Panc1 (cell line): Measurements from ENCODE around the gene FRYL. TPM values are rescaled to one million over a fixed set of nuclear protein-coding genes. Genes with fewer than 3 reads are reported as not detected.

Experiments
- ATAC-seq: fragments of 200-7000 bp; cut with Tn5 transposase; 2 replicates; pipeline ENCODE4 v1.9.1; 2020; ENCODE audit warnings: mild to moderate bottlenecking, moderate library complexity
- BruUV-seq: library from RNA; stranded (reverse); fragments of 400-500 nt; replicated peaks from 2 replicates; lab custom pipeline; 2021; lab: Mats Ljungman, UMichigan
- CTCF ChIA-PET: fragments of 300-600 bp; sonication (Branson Sonifier 250); formaldehyde crosslinking; loops from one replicate; lab custom pipeline; 2022; ENCODE audit warnings: antibody characterized with exemption; lab: Charles Lee
- POLR2A ChIA-PET: fragments of 300-600 bp; sonication (Branson Sonifier 250); formaldehyde crosslinking; loops from one replicate; lab custom pipeline; 2022; ENCODE audit warnings: antibody characterized with exemption; lab: Charles Lee
- DNase-seq: peaks from one replicate; pipeline ENCODE4 v3.0.0-alpha.2; 2010; ENCODE audit warnings: low read depth, low spot score
- H3K27ac ChIP-seq: 2 replicates; pipeline ENCODE4 v1.5.1; 2011; ENCODE audit warnings: mild to moderate bottlenecking, low read length, inconsistent platforms
- H3K27me3 ChIP-seq: fragments of 200-500 bp; sonication (Bioruptor generic); 2 replicates; pipeline ENCODE4 v1.6.0; 2014; ENCODE audit warnings: low read length, inconsistent platforms; ENCODE audit not compliant: control insufficient read depth, insufficient read depth
- H3K36me3 ChIP-seq: fragments of 200-500 bp; sonication (Bioruptor generic); 2 replicates; pipeline ENCODE4 v1.5.1; 2014; ENCODE audit warnings: inconsistent platforms, mild to moderate bottlenecking, low read length, moderate library complexity; ENCODE audit not compliant: control insufficient read depth, insufficient read depth
- H3K4me1 ChIP-seq: 2 replicates; pipeline ENCODE4 v1.5.1; 2011; ENCODE audit warnings: inconsistent platforms, mild to moderate bottlenecking, low read length, moderate library complexity; ENCODE audit not compliant: control insufficient read depth, insufficient read depth
- H3K4me3 ChIP-seq, 2 experiments: 2 replicates each; pipeline ENCODE4 v1.5.1; 2011 to 2012; ENCODE audit warnings: low read depth in 2 of 2, low read length in 2 of 2, mild to moderate bottlenecking in 2 of 2, inconsistent platforms in 1 of 2, moderate library complexity in 1 of 2
- H3K9me3 ChIP-seq: fragments of 200-500 bp; sonication (Bioruptor generic); 2 replicates; pipeline ENCODE4 v1.5.1; 2014; ENCODE audit warnings: low read depth, mild to moderate bottlenecking, inconsistent platforms, low read length, moderate library complexity; ENCODE audit not compliant: control insufficient read depth, insufficient read depth
- CTCF ChIP-seq: fragments of 450-650 bp; IDR thresholded peaks from 2 replicates; pipeline ENCODE4 v1.5.1; 2017; ENCODE audit warnings: mild to moderate bottlenecking
- POLR2AphosphoS5 ChIP-seq: IDR thresholded peaks from 2 replicates; pipeline ENCODE4 v1.6.1; 2012; ENCODE audit warnings: mild to moderate bottlenecking, low read depth, low read length, moderate library complexity
- REST ChIP-seq, 2 experiments: IDR thresholded peaks; 2 replicates each; pipeline ENCODE4 v1.6.1; 2011 to 2012; ENCODE audit warnings: low read depth in 2 of 2, control low read depth in 1 of 2, low read length in 1 of 2, mild to moderate bottlenecking in 1 of 2, moderate library complexity in 1 of 2; ENCODE audit not compliant: insufficient read depth in 1 of 2
- SIN3A ChIP-seq: IDR thresholded peaks from 2 replicates; pipeline ENCODE4 v1.6.1; 2012; ENCODE audit warnings: low read depth, mild to moderate bottlenecking, low read length, moderate library complexity, borderline replicate concordance; ENCODE audit not compliant: insufficient read depth
- TCF7L2 ChIP-seq: IDR thresholded peaks from 2 replicates; pipeline ENCODE4 v1.6.1; 2011; ENCODE audit warnings: mild to moderate bottlenecking, low read depth, low read length, inconsistent platforms
- in situ Hi-C: cut with HindIII; loops from 2 replicates; pipeline ENCODE4 v1.10.0; 2016; ENCODE audit warnings: low sequenced_read_pairs, low pct_unique_long_range_greater_than_20kb
- intact Hi-C: fragments of 100-400 bp; cut with micrococcal nuclease; formaldehyde crosslinking; loops from one replicate; pipeline ENCODE4 v1.10.0; 2022; ENCODE audit not compliant: unreplicated experiment
- total RNA-seq: library from RNA; stranded (reverse); gene quantifications from one replicate; pipeline ENCODE4 v1.2.1, GENCODE V29; 2021; ENCODE audit not compliant: unreplicated experiment

Gene FRYL
- total RNA-seq, 1 experiment from 2014 or later, result 47.5 TPM

GRCh38 chr4:48553720-48554119 is 226.4 kb downstream of the FRYL start:
- CTCF ChIA-PET, result no interaction called here
- H3K27ac ChIP-seq, result no peak overlapping the region
- no peaks in the 10 kb centered on the region for H3K27me3 ChIP-seq
- TF ChIP-seq TCF7L2, result no peak
- no peak for TF ChIP-seq POLR2AphosphoS5
- no peak for TF ChIP-seq CTCF
- no peak for TF ChIP-seq SIN3A
- TF ChIP-seq REST (IDR thresholded peaks at IDR 0.05; ENCODE audit: insufficient read depth in 1 of 2, low read depth in 2 of 2, low read length in 1 of 2), result no peak
- no peaks in the 10 kb centered on the region for H3K4me1 ChIP-seq
- POLR2A ChIA-PET, result no interaction called here
- intact Hi-C loops (no loop called here), in situ Hi-C loops (no loop called here)
- peaks cover 11% of the 10 kb centered on the region for H3K36me3 ChIP-seq
- BruUV-seq, result no TSS peak
- DNase-seq, result no peak
- ATAC-seq, result no peak
- no peaks in the 10 kb centered on the region for H3K9me3 ChIP-seq
- no peak overlapping the region for H3K4me3 ChIP-seq

GRCh38 chr4:48546336-48546735 is 233.7 kb downstream of the FRYL start:
- POLR2A ChIA-PET, result no interaction called here
- no peak for TF ChIP-seq TCF7L2
- TF ChIP-seq POLR2AphosphoS5, result no peak
- TF ChIP-seq CTCF, result peak; percentile 55
- TF ChIP-seq SIN3A, result no peak
- DNase-seq (peak; percentile 7), ATAC-seq (no peak)
- no TSS peak for BruUV-seq
- H3K27me3 ChIP-seq, result no peaks in the 10 kb centered on the region
- no peaks in the 10 kb centered on the region for H3K4me1 ChIP-seq
- intact Hi-C loops (no loop called here), in situ Hi-C loops (no loop called here)
- H3K27ac ChIP-seq, result no peak overlapping the region
- peaks cover 24% of the 10 kb centered on the region; the same call in 1 of the 2 replicates for H3K36me3 ChIP-seq
- H3K9me3 ChIP-seq, result no peaks in the 10 kb centered on the region
- CTCF ChIA-PET, result no interaction called here
- no peak overlapping the region for H3K4me3 ChIP-seq
